Measurements from ENCODE around the gene HTR4.

- no peak for TF ChIP-seq MAX (IDR thresholded peaks at IDR 0.05)
- TF ChIP-seq JUND (IDR thresholded peaks at IDR 0.05): no peak
Measured at GRCh38 chr5:148685520-148686134, 31.3 kb upstream of the HTR4 start.
